H1 (cell line): ENCODE results near the gene ZNF799. TPM values are rescaled to one million over a fixed set of nuclear protein-coding genes. Genes with fewer than 3 reads are reported as not detected.

Experiments
- CTCF ChIA-PET: fragments of 300-600 bp; sonication (Branson Sonifier 250); formaldehyde crosslinking; loops from one replicate; lab custom pipeline; 2021; ENCODE audit not compliant: partially characterized antibody; lab: Charles Lee
- POLR2A ChIA-PET: fragments of 300-600 bp; sonication (Branson Sonifier 250); formaldehyde crosslinking; loops from one replicate; lab custom pipeline; 2021; ENCODE audit warnings: inconsistent platforms; ENCODE audit not compliant: partially characterized antibody; lab: Charles Lee
- DNase-seq, 2 experiments: peaks; one replicate each; pipeline versions ENCODE4 v3.0.0 to v3.0.0-alpha.2; 2010 to 2022; ENCODE audit warnings: low spot score in 2 of 2, low read depth in 1 of 2, mixed read lengths in 1 of 2
- FAIRE-seq: peaks from 2 replicates; lab custom pipeline; 2011; peaks lifted over from hg19 to GRCh38; lab: Jason Lieb, UNC
- H2AFZ ChIP-seq: 2 replicates; pipeline ENCODE4 v1.8.1; 2012; ENCODE audit warnings: low read length, inconsistent platforms
- H2AK5ac ChIP-seq: 2 replicates; pipeline ENCODE4 v1.6.1; 2013; ENCODE audit warnings: low read depth, low read length
- H2BK120ac ChIP-seq: replicated peaks from 2 replicates; pipeline ENCODE3; 2013; ENCODE audit warnings: low read depth, low read length, inconsistent platforms
- H2BK12ac ChIP-seq: 2 replicates; pipeline ENCODE4 v1.6.1; 2013; ENCODE audit warnings: low read depth, low read length
- H2BK15ac ChIP-seq: 2 replicates; pipeline ENCODE4 v1.6.1; 2013; ENCODE audit warnings: low read length
- H2BK20ac ChIP-seq: 2 replicates; pipeline ENCODE4 v1.6.1; 2013; ENCODE audit warnings: low read length
- H2BK5ac ChIP-seq: 2 replicates; pipeline ENCODE4 v1.6.1; 2013; ENCODE audit warnings: low read depth, low read length
- H3K14ac ChIP-seq: 2 replicates; pipeline ENCODE4 v1.6.1; 2013; ENCODE audit warnings: inconsistent platforms; ENCODE audit not compliant: insufficient read length
- H3K18ac ChIP-seq: 2 replicates; pipeline ENCODE4 v1.6.1; 2013; ENCODE audit warnings: low read length; ENCODE audit errors: extremely low read depth
- H3K23ac ChIP-seq: 2 replicates; pipeline ENCODE4 v1.6.1; 2013; ENCODE audit warnings: inconsistent platforms; ENCODE audit not compliant: insufficient read length
- H3K23me2 ChIP-seq: 2 replicates; pipeline ENCODE4 v1.6.1; 2013; ENCODE audit warnings: low read depth, low read length
- H3K27ac ChIP-seq: 2 replicates; pipeline ENCODE4 v1.6.1; 2011; ENCODE audit warnings: low read depth, low read length, inconsistent platforms
- H3K27me3 ChIP-seq, 4 experiments: replicated peaks in 1 of 4; 1 replicate in 1 of 4; 2 replicates in 3 of 4; pipeline versions ENCODE4 v1.6.1 to v1.8.1; 2011 to 2013; ENCODE audit warnings: low read length in 3 of 4, mild to moderate bottlenecking in 3 of 4, inconsistent platforms in 2 of 4, mixed read lengths in 2 of 4, moderate library complexity in 1 of 4; ENCODE audit not compliant: control insufficient read depth in 3 of 4, insufficient read depth in 3 of 4; ENCODE audit errors: extremely low read depth in 1 of 4
- H3K36me3 ChIP-seq, 4 experiments: 2 replicates each; pipeline versions ENCODE4 v1.6.1 to v1.8.1; 2011 to 2013; ENCODE audit warnings: mild to moderate bottlenecking in 4 of 4, low read length in 3 of 4, moderate library complexity in 2 of 4, control low read depth in 1 of 4, inconsistent platforms in 1 of 4; ENCODE audit not compliant: insufficient read depth in 4 of 4, control insufficient read depth in 2 of 4
- H3K4ac ChIP-seq: replicated peaks from 2 replicates; pipeline ENCODE3; 2013; ENCODE audit warnings: low read length, low read depth, mixed read lengths, inconsistent platforms; ENCODE audit not compliant: insufficient read length
- H3K4me1 ChIP-seq, 4 experiments: replicated peaks in 1 of 4; 1 replicate in 1 of 4; 2 replicates in 3 of 4; pipeline versions ENCODE4 v1.6.1 to v1.8.1; 2011 to 2013; ENCODE audit warnings: low read length in 3 of 4, inconsistent platforms in 2 of 4, mixed read lengths in 1 of 4; ENCODE audit not compliant: insufficient read depth in 4 of 4, control insufficient read depth in 3 of 4
- H3K4me2 ChIP-seq, 2 experiments: 2 replicates each; pipeline versions ENCODE4 v1.6.1 to v1.8.1; 2011 to 2013; ENCODE audit warnings: low read depth in 2 of 2, low read length in 2 of 2, control low read depth in 1 of 2, inconsistent platforms in 1 of 2, mild to moderate bottlenecking in 1 of 2; ENCODE audit not compliant: insufficient read depth in 1 of 2
- H3K4me3 ChIP-seq, 4 experiments: fragments of 200-600, 300-600 bp in 1 of 4; sonication (generic), shearing (Covaris generic), sonication (Bioruptor Twin) in 1 of 4; 2 replicates each; pipeline versions ENCODE4 v1.5.1 to v1.8.1; 2011 to 2016; ENCODE audit warnings: low read length in 4 of 4, low read depth in 3 of 4, control low read depth in 2 of 4, inconsistent platforms in 2 of 4, mild to moderate bottlenecking in 2 of 4, mixed read lengths in 1 of 4, moderate library complexity in 1 of 4; ENCODE audit not compliant: insufficient read depth in 2 of 4; ENCODE audit errors: extremely low read depth in 1 of 4
- H3K56ac ChIP-seq: replicated peaks from 2 replicates; pipeline ENCODE3; 2013; ENCODE audit warnings: low read depth, mild to moderate bottlenecking, mixed read lengths, low read length, inconsistent platforms; ENCODE audit not compliant: insufficient read length
- H3K79me1 ChIP-seq: 2 replicates; pipeline ENCODE4 v1.6.1; 2013; ENCODE audit warnings: low read depth, low read length, control low read depth
- H3K79me2 ChIP-seq, 2 experiments: 2 replicates each; pipeline versions ENCODE4 v1.6.1 to v1.8.1; 2012 to 2013; ENCODE audit warnings: low read length in 2 of 2, mild to moderate bottlenecking in 2 of 2, inconsistent platforms in 1 of 2; ENCODE audit not compliant: insufficient read depth in 2 of 2, control insufficient read depth in 1 of 2
- H3K9ac ChIP-seq, 4 experiments: replicated peaks in 1 of 4; 1 replicate in 1 of 4; 2 replicates in 3 of 4; pipeline versions ENCODE4 v1.6.1 to v1.8.1; 2011 to 2013; ENCODE audit warnings: low read depth in 3 of 4, low read length in 3 of 4, control low read depth in 2 of 4, mild to moderate bottlenecking in 2 of 4, moderate library complexity in 2 of 4, inconsistent platforms in 1 of 4; ENCODE audit errors: extremely low read depth in 1 of 4
- H3K9me3 ChIP-seq, 2 experiments: 2 replicates each; pipeline versions ENCODE4 v1.6.1 to v1.8.1; 2012 to 2013; ENCODE audit warnings: mild to moderate bottlenecking in 2 of 2, moderate library complexity in 2 of 2, control low read depth in 1 of 2, inconsistent platforms in 1 of 2, low read depth in 1 of 2, low read length in 1 of 2, mixed read lengths in 1 of 2; ENCODE audit not compliant: insufficient read depth in 2 of 2
- H4K20me1 ChIP-seq, 2 experiments: replicated peaks in 1 of 2; 2 replicates each; pipeline versions ENCODE3 to v1.8.1; 2011 to 2013; ENCODE audit warnings: inconsistent platforms in 2 of 2, low read length in 2 of 2, mild to moderate bottlenecking in 1 of 2; ENCODE audit not compliant: insufficient read depth in 2 of 2, control insufficient read depth in 1 of 2
- H4K5ac ChIP-seq: 2 replicates; pipeline ENCODE4 v1.6.1; 2013; ENCODE audit warnings: low read length, low read depth, mixed read lengths, inconsistent platforms; ENCODE audit not compliant: insufficient read length
- H4K8ac ChIP-seq: 2 replicates; pipeline ENCODE4 v1.8.0; 2013; ENCODE audit warnings: mild to moderate bottlenecking, moderate library complexity, low read length, inconsistent platforms; ENCODE audit not compliant: insufficient read depth; ENCODE audit errors: extremely low read depth
- H4K91ac ChIP-seq: replicated peaks from 2 replicates; pipeline ENCODE3; 2013; ENCODE audit warnings: low read length, mixed read lengths, inconsistent platforms; ENCODE audit not compliant: insufficient read length
- KDM5A ChIP-seq: fragments of 200-600 bp; IDR thresholded peaks from 2 replicates; pipeline ENCODE4 v1.7.1; 2012; ENCODE audit warnings: mild to moderate bottlenecking, low read length, inconsistent platforms, mixed read lengths
- ZNF274 ChIP-seq: IDR thresholded peaks from 2 replicates; pipeline ENCODE4 v1.7.0; 2012; ENCODE audit warnings: low read length, borderline replicate concordance; ENCODE audit errors: extremely low read depth
- WGBS, 2 experiments: shearing (Covaris generic) in 1 of 2; methylation state at CpG; one replicate each; pipeline versions ENCODE4 v1.1.6 to v1.1.7; 2013 to 2015; ENCODE audit warnings: low lambda C conversion rate in 2 of 2, mixed read lengths in 2 of 2, inconsistent platforms in 1 of 2, low coverage in 1 of 2, missing lambda C conversion rate in 1 of 2; ENCODE audit not compliant: insufficient replicate concordance in 2 of 2, insufficient coverage in 1 of 2, insufficient read length in 1 of 2; ENCODE audit errors: extremely low coverage in 1 of 2, missing lambda C conversion rate in 1 of 2; 5-methylcytosine and 5-hydroxymethylcytosine counted together
- polyA plus RNA-seq, 7 experiments: library from polyadenylated mRNA; depleted of rRNA in 3 of 7; stranded (reverse) in 5 of 7; unstranded in 2 of 7; fragments of >200 nt in 5 of 7; fragments of 200-250 nt in 2 of 7; gene quantifications; 1 replicate in 5 of 7; 2 replicates in 1 of 7; 4 replicates in 1 of 7; pipeline versions ENCODE4 v1.2.1 to v1.2.3, GENCODE V29; 2011 to 2013; ENCODE audit warnings: missing spikeins in 2 of 7, mixed read lengths in 2 of 7
- total RNA-seq: library from RNA; stranded (reverse); fragmentation: NEBNext Ultra II Directional; extraction: Animal tissue kit (Norgen Biotek cat#: 25700); gene quantifications from 2 replicates; pipeline ENCODE4 v1.2.1, GENCODE V29; 2021

The ZNF799 gene
- total and polyA plus RNA-seq, 2 of the 8 experiments (the other 6 are each of a cell fraction or from before 2014, with no cell fraction given), result 1.00 to 4.2 TPM

DNA sequence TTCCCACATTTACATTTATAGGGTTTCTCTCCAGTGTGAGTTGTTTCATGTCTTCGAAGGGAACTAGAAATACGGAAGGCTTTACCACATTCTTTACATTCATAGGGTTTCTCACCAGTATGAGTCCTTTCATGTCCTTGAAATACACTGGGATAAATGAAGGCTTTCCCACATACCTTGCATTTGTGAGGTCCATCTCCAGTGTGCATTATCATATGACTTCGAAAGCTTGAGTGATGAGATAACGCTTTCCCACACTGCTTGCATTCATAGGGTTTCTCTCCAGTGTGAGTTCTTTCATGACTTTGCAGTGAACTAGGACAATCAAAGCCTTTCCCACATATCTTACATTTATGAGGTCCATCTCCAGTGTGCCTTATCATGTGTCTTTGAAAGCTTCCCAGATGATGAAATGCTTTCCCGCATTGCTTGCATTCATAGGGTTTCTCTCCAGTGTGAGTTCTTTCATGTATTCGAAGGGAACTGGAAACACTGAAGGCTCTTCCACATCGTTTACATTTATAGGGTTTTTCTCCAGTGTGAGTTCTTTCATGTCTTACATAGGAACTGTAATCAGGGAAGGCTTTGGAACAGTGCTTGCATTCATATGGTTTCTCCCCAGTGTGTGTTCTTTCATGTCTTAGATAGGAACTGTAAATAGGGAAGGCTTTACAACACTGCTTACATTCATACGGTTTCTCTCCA is 50.7 kb downstream of the ZNF799 start:
- H3K27ac ChIP-seq, result no peak overlapping the region
- no peak overlapping the region for H2AFZ ChIP-seq
- ChIA-PET POLR2A (no interaction called here), CTCF (no interaction called here)
- H3K27me3 ChIP-seq, result no peaks in the 10 kb centered on the region
- H2BK20ac ChIP-seq, result no peak overlapping the region
- no peak overlapping the region for H3K23ac ChIP-seq
- no peaks in the 10 kb centered on the region for H3K79me2 ChIP-seq
- peaks cover 62 to 63% of the 10 kb centered on the region in 2 experiments for H3K9me3 ChIP-seq
- no peak overlapping the region for H3K18ac ChIP-seq
- no peaks in the 10 kb centered on the region for H4K20me1 ChIP-seq
- H2BK12ac ChIP-seq, result no peak overlapping the region
- DNase-seq, result no peak
- no peak overlapping the region for H3K14ac ChIP-seq
- WGBS, 2 experiments, result 94% methylated on average over 8 of the region's 8 CpGs; no CpG with 5 or more reads in 1 of the 2 experiments
- no peaks in the 10 kb centered on the region for H3K23me2 ChIP-seq
- H3K9ac ChIP-seq, result no peak overlapping the region
- H3K79me1 ChIP-seq, result no peaks in the 10 kb centered on the region
- FAIRE-seq, result no peak
- H3K4ac ChIP-seq, result no peak overlapping the region
- H2BK15ac ChIP-seq, result no peak overlapping the region
- no peak overlapping the region for H4K91ac ChIP-seq
- H2AK5ac ChIP-seq, result no peak overlapping the region
- no peak overlapping the region for H3K56ac ChIP-seq
- no peak overlapping the region for H2BK5ac ChIP-seq
- no peak overlapping the region for H3K4me3 ChIP-seq
- H2BK120ac ChIP-seq, result no peak overlapping the region
- no peaks in the 10 kb centered on the region for H3K4me1 ChIP-seq
- no peak overlapping the region for H3K4me2 ChIP-seq
- H4K8ac ChIP-seq, result no peak overlapping the region
- peaks cover 0 to 28% (median 3%) of the 10 kb centered on the region in 4 experiments; a peak in 4 of 8 replicates for H3K36me3 ChIP-seq
- TF ChIP-seq ZNF274 (peak; percentile 89), KDM5A (no peak)
- no peak overlapping the region for H4K5ac ChIP-seq
